Heart left ventricle (tissue), 13 donors: ENCODE data around the gene ZNF584.

Experiments used
- POLR2A ChIP-seq, 2 donors: fragments of 450-650 bp; IDR thresholded peaks; one replicate each; pipeline ENCODE4 v1.6.1; 2017; ENCODE audit warnings: antibody characterized with exemption in 2 of 2, mild to moderate bottlenecking in 2 of 2, moderate library complexity in 2 of 2
- TF ChIP-seq, protein P1 (sequence below), 12 donors: fragments of 200-600 bp; sonication (generic) in 4 of 12; IDR thresholded peaks; one replicate each; pipeline versions ENCODE4 v1.5.0 to v1.8.0; 2018 to 2022; ENCODE audit warnings: antibody characterized with exemption in 12 of 12, mild to moderate bottlenecking in 5 of 12
- donor health status: ischemic (EF 13 %, LVEDD 7.1; RV severe dilation, severe dysfunction).
- donor health status: DM: no; HTN: yes; CAD: no.
- donor health status: DM: no; HTN: no; CAD: no.
- donor health status: ischemic (EF 25% LVEDD 6.9; RV normal size, moderate dysfunction).
- donor health status: ischemic (EF 25% LVEDD 5.7; RV mildly dilated, moderate dysfunction).
- donor health status: ischemic (EF 35%, LVEDD 5.7; RV mildly dilated, moderate dysfunction).
- donor health status: nonischemic (EF 11% LVEDD 7.7; RV severe dilation, severe dysfunction).
- donor health status: DM: yes; HTN: yes; CAD: no.
- donor health status: PGD.
- donor health status: ischemic (EF 29% LVEDD 5.4; RV normal size, mild dysfunction).
- donor health status: nonischemic (EF 23%, LVEDD 6.1; RV moderate dilation, normal function).

DNA sequence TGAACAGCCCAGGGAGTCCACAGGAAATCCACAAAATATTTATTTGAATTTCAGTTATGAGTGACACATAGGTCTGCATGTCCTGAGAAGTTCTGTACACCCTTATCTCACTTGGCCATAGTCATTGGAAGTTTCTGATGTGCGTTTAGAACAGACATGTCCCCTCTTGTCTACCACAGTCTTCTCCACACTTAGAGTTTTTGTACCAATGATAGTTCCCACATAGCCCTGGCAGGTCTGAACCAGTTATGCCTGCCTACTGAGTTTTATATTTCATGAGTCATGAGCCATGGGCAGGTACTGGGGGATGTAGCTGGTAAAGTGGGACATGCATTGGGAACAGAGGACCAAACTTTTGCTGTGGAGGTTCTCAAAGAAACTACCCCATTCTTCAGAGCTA, 20.2 kb downstream of the ZNF584 start:
- TF ChIP-seq, protein P1, sequence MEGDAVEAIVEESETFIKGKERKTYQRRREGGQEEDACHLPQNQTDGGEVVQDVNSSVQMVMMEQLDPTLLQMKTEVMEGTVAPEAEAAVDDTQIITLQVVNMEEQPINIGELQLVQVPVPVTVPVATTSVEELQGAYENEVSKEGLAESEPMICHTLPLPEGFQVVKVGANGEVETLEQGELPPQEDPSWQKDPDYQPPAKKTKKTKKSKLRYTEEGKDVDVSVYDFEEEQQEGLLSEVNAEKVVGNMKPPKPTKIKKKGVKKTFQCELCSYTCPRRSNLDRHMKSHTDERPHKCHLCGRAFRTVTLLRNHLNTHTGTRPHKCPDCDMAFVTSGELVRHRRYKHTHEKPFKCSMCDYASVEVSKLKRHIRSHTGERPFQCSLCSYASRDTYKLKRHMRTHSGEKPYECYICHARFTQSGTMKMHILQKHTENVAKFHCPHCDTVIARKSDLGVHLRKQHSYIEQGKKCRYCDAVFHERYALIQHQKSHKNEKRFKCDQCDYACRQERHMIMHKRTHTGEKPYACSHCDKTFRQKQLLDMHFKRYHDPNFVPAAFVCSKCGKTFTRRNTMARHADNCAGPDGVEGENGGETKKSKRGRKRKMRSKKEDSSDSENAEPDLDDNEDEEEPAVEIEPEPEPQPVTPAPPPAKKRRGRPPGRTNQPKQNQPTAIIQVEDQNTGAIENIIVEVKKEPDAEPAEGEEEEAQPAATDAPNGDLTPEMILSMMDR (IDR thresholded peaks at IDR 0.05): no peak
- no peak for TF ChIP-seq POLR2A (IDR thresholded peaks at IDR 0.05)
